Prostate gland (tissue), 2 donors: ENCODE measurements around the gene PAPPA.

Experiments used
- CTCF ChIP-seq, 4 experiments: fragments of 200-600 bp in 2 of 4; fragments of 450-650 bp in 2 of 4; sonication (generic) in 2 of 4; IDR thresholded peaks; 1 replicate in 3 of 4; 2 replicates in 1 of 4; pipeline ENCODE4 v1.5.1; 2016 to 2019; ENCODE audit warnings: antibody characterized with exemption in 4 of 4, mild to moderate bottlenecking in 2 of 4, moderate library complexity in 2 of 4
- POLR2A ChIP-seq: fragments of 450-650 bp; IDR thresholded peaks from one replicate; pipeline ENCODE4 v1.6.1; 2016; ENCODE audit warnings: antibody characterized with exemption, mild to moderate bottlenecking
- POLR2AphosphoS5 ChIP-seq: sonication (generic); formaldehyde crosslinking; IDR thresholded peaks from one replicate; pipeline ENCODE4 v1.6.1; 2017; ENCODE audit warnings: antibody characterized with exemption

DNA sequence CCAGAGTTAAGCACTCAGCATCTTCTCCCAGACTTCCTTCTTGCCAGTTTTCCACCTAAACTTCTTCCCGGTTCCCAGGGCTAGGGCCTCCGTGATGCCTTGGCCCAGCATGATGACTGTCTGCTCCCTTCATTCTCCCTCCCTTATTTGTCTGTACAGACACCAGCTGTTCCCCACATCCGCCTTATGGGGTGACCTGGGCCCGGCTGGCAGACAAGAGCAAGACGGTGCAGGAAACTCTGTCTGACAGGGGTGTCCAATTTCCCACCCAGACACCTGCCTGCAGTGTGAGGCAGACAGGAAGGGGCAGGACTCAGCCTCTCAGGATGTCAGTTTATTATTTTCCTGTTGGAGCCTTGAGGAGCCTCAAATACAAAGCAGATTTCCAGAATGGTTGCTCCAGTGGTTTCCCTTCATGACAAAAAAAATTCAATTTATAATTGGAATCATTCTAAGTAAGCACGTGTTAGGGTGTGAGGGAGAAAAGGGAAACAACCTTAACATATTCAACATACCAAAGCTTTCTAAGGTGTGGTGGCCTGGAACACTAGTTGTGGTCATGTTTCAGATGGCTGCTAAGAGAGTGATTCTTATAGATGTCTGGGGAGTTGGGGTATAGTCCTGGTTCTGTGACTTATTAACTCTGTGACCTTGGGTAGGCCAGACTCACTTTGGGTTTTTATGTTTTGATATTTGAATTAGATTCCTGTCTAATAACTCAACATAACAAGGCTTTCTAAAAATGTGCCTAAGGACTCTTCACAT lies 234.5 kb downstream of the PAPPA start:
- no peak for TF ChIP-seq CTCF (IDR thresholded peaks at IDR 0.05)
- TF ChIP-seq POLR2A, result no peak
- no peak for TF ChIP-seq POLR2AphosphoS5
